HG03025 (cell line): ENCODE measurements around the gene NEK9.
"Not testable (repeated sequence)": the region's sequence is repeated elsewhere in the genome, so short reads cannot be mapped to it uniquely, and the experiment has no call there.

Source experiments
- ATAC-seq: cut with Tn5 transposase; IDR thresholded peaks from one replicate; pipeline ENCODE4 v1.9.1; 2021; ENCODE audit warnings: mild to moderate bottlenecking, moderate library complexity; ENCODE audit not compliant: unreplicated experiment, low FRiP score

Gene NEK9

GRCh38 chr14:75068294-75069120, 58.3 kb downstream of the NEK9 start:
- no peak for ATAC-seq

- not testable (repeated sequence) for ATAC-seq
Measured at GRCh38 chr14:75067765-75068164, 59.1 kb downstream of the NEK9 start.

- no peak for ATAC-seq
Measured at GRCh38 chr14:75067212-75067611, 59.6 kb downstream of the NEK9 start.

- ATAC-seq = no peak
Measured at GRCh38 chr14:75066691-75067090, 60.2 kb downstream of the NEK9 start.

GRCh38 chr14:75064205-75064567, 62.7 kb downstream of the NEK9 start:
- peak; percentile 20 for ATAC-seq

GRCh38 chr14:75063491-75064204, 63.2 kb downstream of the NEK9 start, which contains the start of gene ACYP1:
Gene ACYP1 (minus strand): TSS chr14:75064024. CDS start chr14:75063553, 471 bp downstream.
- peak; percentile 90 for ATAC-seq

- no peak for ATAC-seq
Measured at GRCh38 chr14:75063013-75063412, 63.8 kb downstream of the NEK9 start.

- no peak for ATAC-seq
Measured at GRCh38 chr14:75060420-75060819, 66.4 kb downstream of the NEK9 start.

- ATAC-seq = no peak
Measured at GRCh38 chr14:75059642-75060041, 67.2 kb downstream of the NEK9 start.

- no peak for ATAC-seq
Measured at GRCh38 chr14:75054421-75054820, 72.4 kb downstream of the NEK9 start.

GRCh38 chr14:75053396-75054291, 73.2 kb downstream of the NEK9 start:
- no peak for ATAC-seq

GRCh38 chr14:75051556-75051899, 75.3 kb downstream of the NEK9 start:
- no peak for ATAC-seq

GRCh38 chr14:75050852-75051555, 75.8 kb downstream of the NEK9 start, which contains the start of gene MLH3:
Gene MLH3 (minus strand): TSS chr14:75051467. CDS start chr14:75049655, 1,812 bp downstream.
- peak; percentile 69 for ATAC-seq

- no peak for ATAC-seq
Measured at GRCh38 chr14:75049731-75050201, 77.1 kb downstream of the NEK9 start.

- ATAC-seq = no peak
Measured at GRCh38 chr14:75049136-75049535, 77.7 kb downstream of the NEK9 start.

GRCh38 chr14:75048101-75048500, 78.7 kb downstream of the NEK9 start:
- ATAC-seq = no peak

GRCh38 chr14:75047506-75047905, 79.3 kb downstream of the NEK9 start:
- ATAC-seq = no peak

- ATAC-seq = no peak
Measured at GRCh38 chr14:75046899-75047298, 79.9 kb downstream of the NEK9 start.

GRCh38 chr14:75046275-75046674, 80.6 kb downstream of the NEK9 start:
- ATAC-seq = no peak

- ATAC-seq = no peak
Measured at GRCh38 chr14:75044752-75045151, 82.1 kb downstream of the NEK9 start.
